Measurements from ENCODE around the gene PROX2.

PROX2 gene

GRCh38 chr14:74875941-74876913 lies at the start of gene PROX2:
Gene PROX2 (minus strand): TSS chr14:74876145. CDS start chr14:74863834, 12,311 bp downstream.
- Histone ChIP-seq H3K4me2 (ENCODE audit: low read length) (peak within 1 kb of the TSS; percentile 32), H3F3A (ENCODE audit: insufficient read depth, low read length) (no peaks in the 10 kb centered on the region)

GRCh38 chr14:74924061-74924460 lies 48.1 kb upstream of the PROX2 start:
- no peaks in the 10 kb centered on the region for H3K9me3 ChIP-seq (ENCODE audit: low read length)
- H3K4me1 ChIP-seq (ENCODE audit: insufficient read depth, low read length, severe bottlenecking), result peaks cover 8% of the 10 kb centered on the region
- no peaks in the 10 kb centered on the region for H3F3A ChIP-seq (ENCODE audit: insufficient read depth, low read length)
- no peak overlapping the region for H2AFZ ChIP-seq (ENCODE audit: low read length)
- H3K36me3 ChIP-seq (ENCODE audit: insufficient read depth, low read length), result no peaks in the 10 kb centered on the region
- no peak overlapping the region for H3K4me2 ChIP-seq (ENCODE audit: low read length)
- no peak overlapping the region for H3K4me3 ChIP-seq (ENCODE audit: low read depth, low read length, poor library complexity, severe bottlenecking)
- no peaks in the 10 kb centered on the region; the same call in none of the 2 replicates for H3K27me3 ChIP-seq (ENCODE audit: insufficient read depth, low read length)
- H3K9me2 ChIP-seq (ENCODE audit: low read depth, low read length), result no peaks in the 10 kb centered on the region
- no peak overlapping the region for H3K9ac ChIP-seq (ENCODE audit: low read length)
- no peak for TF ChIP-seq CTCF (IDR thresholded peaks at IDR 0.05; ENCODE audit: low read length)
- no peak for TF ChIP-seq EZH2 (IDR thresholded peaks at IDR 0.05; ENCODE audit: borderline replicate concordance, low read length)
- H4K20me1 ChIP-seq (ENCODE audit: insufficient read depth, low read length), result no peaks in the 10 kb centered on the region
- H3K79me2 ChIP-seq (ENCODE audit: insufficient read depth, low read length), result no peaks in the 10 kb centered on the region
- no peak overlapping the region for H3K27ac ChIP-seq (ENCODE audit: low read depth, low read length, poor library complexity, severe bottlenecking)

More at GRCh38 chr14:74875941-74876913, at the start of gene PROX2:
- Histone ChIP-seq H3K27me3 (ENCODE audit: insufficient read depth, low read length) (no peaks in the 10 kb centered on the region), H4K20me1 (ENCODE audit: insufficient read depth, low read length) (no peaks in the 10 kb centered on the region), H3K79me2 (ENCODE audit: insufficient read depth, low read length) (no peaks in the 10 kb centered on the region), H3K9me2 (ENCODE audit: low read depth, low read length) (no peaks in the 10 kb centered on the region), H3K4me1 (ENCODE audit: insufficient read depth, low read length, severe bottlenecking) (peaks cover 12% of the 10 kb centered on the region), H3K9ac (ENCODE audit: low read length) (no peak within 1 kb of the TSS), H3K36me3 (ENCODE audit: insufficient read depth, low read length) (no peaks in the 10 kb centered on the region), H3K4me3 (ENCODE audit: low read depth, low read length, poor library complexity, severe bottlenecking) (no peak within 1 kb of the TSS), H3K9me3 (ENCODE audit: low read length) (no peaks in the 10 kb centered on the region), H3K27ac (ENCODE audit: low read depth, low read length, poor library complexity, severe bottlenecking) (no peak within 1 kb of the TSS), H2AFZ (ENCODE audit: low read length) (no peak within 1 kb of the TSS)
- TF ChIP-seq EZH2 (IDR thresholded peaks at IDR 0.05; ENCODE audit: borderline replicate concordance, low read length), result no peak
- TF ChIP-seq CTCF (IDR thresholded peaks at IDR 0.05; ENCODE audit: low read length), result no peak

- no peak for TF ChIP-seq CTCF (IDR thresholded peaks at IDR 0.05; ENCODE audit: low read length)
- TF ChIP-seq EZH2 (IDR thresholded peaks at IDR 0.05; ENCODE audit: borderline replicate concordance, low read length), result no peak
- no peak within 1 kb of the TSS for H3K27ac ChIP-seq (ENCODE audit: low read depth, low read length, poor library complexity, severe bottlenecking)
- H3K79me2 ChIP-seq (ENCODE audit: insufficient read depth, low read length), result no peaks in the 10 kb centered on the region
Observed at GRCh38 chr14:74922752-74923401, 46.9 kb upstream of the PROX2 start, which contains the start of gene RPS6KL1. Gene RPS6KL1 (minus strand): TSS chr14:74923260. CDS start chr14:74921541, 1,719 bp downstream.

More at GRCh38 chr14:74922752-74923401, 46.9 kb upstream of the PROX2 start, which contains the start of gene RPS6KL1:
- H3K9me3 ChIP-seq (ENCODE audit: low read length), result no peaks in the 10 kb centered on the region
- H4K20me1 ChIP-seq (ENCODE audit: insufficient read depth, low read length), result no peaks in the 10 kb centered on the region
- H3K36me3 ChIP-seq (ENCODE audit: insufficient read depth, low read length), result no peaks in the 10 kb centered on the region
- 0 out of 2 replicates have a peak within 1 kb of the TSS, but pooled peaks have one; percentile 48 for H2AFZ ChIP-seq (ENCODE audit: low read length)
- H3K27me3 ChIP-seq (ENCODE audit: insufficient read depth, low read length), result no peaks in the 10 kb centered on the region; the same call in none of the 2 replicates
- peak within 1 kb of the TSS; percentile 76 for H3K4me2 ChIP-seq (ENCODE audit: low read length)
- H3K9me2 ChIP-seq (ENCODE audit: low read depth, low read length), result no peaks in the 10 kb centered on the region
- H3K9ac ChIP-seq (ENCODE audit: low read length), result peak within 1 kb of the TSS; percentile 62
- peaks cover 8% of the 10 kb centered on the region for H3K4me1 ChIP-seq (ENCODE audit: insufficient read depth, low read length, severe bottlenecking)
- H3F3A ChIP-seq (ENCODE audit: insufficient read depth, low read length), result no peaks in the 10 kb centered on the region
- H3K4me3 ChIP-seq (ENCODE audit: low read depth, low read length, poor library complexity, severe bottlenecking), result peak within 1 kb of the TSS; percentile 70

Measured in OCI-LY1 (cell line).